Measurements from ENCODE around the gene ARL4D.
"Not testable (repeated sequence)": the region's sequence is repeated elsewhere in the genome, so short reads cannot be mapped to it uniquely, and the experiment has no call there.

Gene ARL4D

DNA sequence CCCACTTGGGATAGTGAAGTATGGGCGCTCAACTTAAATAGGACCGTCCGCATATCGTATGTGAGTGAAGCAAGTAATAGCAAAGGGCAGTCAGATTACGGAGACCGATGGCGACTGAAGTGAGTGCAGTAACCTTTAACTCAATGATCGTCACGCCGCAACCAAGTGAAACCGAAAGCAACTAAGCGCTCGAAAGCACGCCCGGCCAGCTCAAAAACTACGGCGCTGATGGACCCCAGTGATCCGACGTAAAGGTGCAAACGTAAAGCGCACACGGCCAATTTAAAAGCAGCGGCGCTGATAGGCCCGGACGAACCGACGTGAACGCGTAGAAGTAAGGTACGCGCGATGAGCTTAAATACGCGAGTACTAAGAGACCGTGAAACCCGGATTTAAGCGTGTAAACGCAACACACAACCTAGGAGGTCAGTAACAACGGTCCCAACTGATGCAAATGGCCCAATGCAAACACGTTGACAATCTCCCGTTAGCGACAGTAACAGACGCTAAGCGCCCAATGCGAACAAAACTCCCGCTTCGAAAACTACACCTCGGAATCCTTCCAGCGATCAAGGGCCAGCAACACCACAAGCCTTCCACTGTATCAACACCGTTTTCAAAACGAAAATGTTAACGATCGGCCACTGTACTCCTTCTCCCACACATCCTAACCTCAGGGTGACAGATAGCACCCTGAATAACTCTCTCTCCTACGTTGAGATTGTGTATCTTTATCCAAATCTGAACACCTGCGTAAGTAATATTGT lies 37.9 kb upstream of the ARL4D start:
- no peaks in the 10 kb centered on the region for H3K36me3 ChIP-seq
- H3K27ac ChIP-seq = peak overlapping the region; percentile 100

DNA sequence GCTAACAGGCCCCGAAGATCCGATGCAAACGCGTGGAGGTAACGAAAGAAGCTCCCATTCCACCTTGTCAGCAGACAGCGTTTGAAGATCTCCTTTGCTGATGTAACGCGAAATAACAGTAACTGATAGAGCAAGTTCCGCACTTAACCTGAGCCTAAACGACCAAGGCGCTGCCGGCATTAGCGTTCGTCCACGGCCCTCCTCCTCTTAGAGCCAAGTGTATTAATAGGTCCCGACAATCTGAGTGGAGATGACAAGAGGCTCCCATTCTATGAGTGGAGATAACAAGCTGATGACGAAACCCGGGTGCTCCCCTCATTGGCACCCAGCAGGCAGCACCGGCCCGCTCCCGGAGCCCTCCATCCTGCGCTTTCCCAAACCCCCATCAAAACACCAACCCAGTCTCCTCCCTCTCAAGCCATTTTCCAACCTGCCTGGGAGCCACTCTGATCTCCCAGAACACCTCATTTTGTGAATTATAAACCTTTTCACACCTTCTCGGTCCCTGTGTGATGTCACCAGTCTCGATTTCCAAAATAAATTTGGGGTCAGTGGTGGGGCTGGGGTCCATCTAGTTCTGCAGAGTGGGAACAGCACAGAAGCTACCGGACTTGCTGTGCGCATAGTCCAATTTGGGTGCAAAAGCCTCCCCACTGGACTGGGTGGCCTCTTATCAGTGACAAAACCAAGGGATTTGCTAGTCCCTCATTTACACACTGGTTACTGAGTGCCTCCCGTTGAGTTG lies 35.4 kb upstream of the ARL4D start:
- TF ChIP-seq CTCF (IDR thresholded peaks at IDR 0.05; ENCODE audit: low read depth, low read length) = no peak
- no peaks in the 10 kb centered on the region for H3K9me3 ChIP-seq (ENCODE audit: severe bottlenecking)
- H3K4me3 ChIP-seq (ENCODE audit: low read depth, low read length) = no peak overlapping the region
- H3K27me3 ChIP-seq (ENCODE audit: insufficient read depth, low read depth, severe bottlenecking) = no peaks in the 10 kb centered on the region
- no peak for DNase-seq
- H3K27ac ChIP-seq = no peak overlapping the region
- no peaks in the 10 kb centered on the region for H3K36me3 ChIP-seq

More for the DNA sequence above, 37.9 kb upstream of the ARL4D start:
- Histone ChIP-seq H3K9me3 (ENCODE audit: severe bottlenecking) (no peaks in the 10 kb centered on the region), H3K27me3 (ENCODE audit: insufficient read depth, low read depth, severe bottlenecking) (no peaks in the 10 kb centered on the region), H3K4me3 (ENCODE audit: low read depth, low read length) (peak overlapping the region; percentile 88)
- TF ChIP-seq CTCF (IDR thresholded peaks at IDR 0.05; ENCODE audit: low read depth, low read length) = 0 out of 2 replicates have a peak, but pooled peaks have one; percentile 20
- peak; percentile 99 for DNase-seq

GRCh38 chr17:43363926-43364285 lies 34.9 kb upstream of the ARL4D start:
- no peaks in the 10 kb centered on the region for H3K27me3 ChIP-seq (ENCODE audit: insufficient read depth, low read depth, severe bottlenecking)
- no peak overlapping the region for H3K27ac ChIP-seq
- no peak overlapping the region for H3K4me3 ChIP-seq (ENCODE audit: low read depth, low read length)
- no peaks in the 10 kb centered on the region for H3K36me3 ChIP-seq
- no peaks in the 10 kb centered on the region for H3K9me3 ChIP-seq (ENCODE audit: severe bottlenecking)
- no peak for DNase-seq
- TF ChIP-seq CTCF (IDR thresholded peaks at IDR 0.05; ENCODE audit: low read depth, low read length) = no peak

DNA sequence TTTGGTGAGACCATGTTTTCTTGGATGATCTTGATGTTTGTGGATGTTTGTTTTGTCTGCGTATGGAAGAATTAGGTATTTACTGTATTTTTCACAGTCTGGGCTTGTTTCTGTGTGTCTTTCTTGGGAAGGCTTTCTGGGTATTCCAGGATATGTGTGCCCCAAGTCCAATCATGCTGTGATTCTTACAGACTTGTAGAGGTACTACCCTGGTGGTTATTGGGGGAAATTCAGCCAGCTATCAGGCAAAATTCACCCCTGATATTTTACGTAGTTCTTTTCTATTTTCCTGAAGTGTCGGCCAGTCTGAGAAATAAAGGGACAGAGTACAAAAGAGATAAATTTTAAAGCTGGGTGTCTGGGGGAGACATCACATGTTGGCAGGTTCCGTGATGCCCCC lies 33.4 kb upstream of the ARL4D start:
- no peak overlapping the region for H3K27ac ChIP-seq
- H3K4me3 ChIP-seq (ENCODE audit: low read depth, low read length) = no peak overlapping the region
- no peaks in the 10 kb centered on the region for H3K27me3 ChIP-seq (ENCODE audit: insufficient read depth, low read depth, severe bottlenecking)
- no peaks in the 10 kb centered on the region for H3K9me3 ChIP-seq (ENCODE audit: severe bottlenecking)
- no peak for DNase-seq
- 0 out of 2 replicates have a peak, but pooled peaks have one; percentile 25 for TF ChIP-seq CTCF (IDR thresholded peaks at IDR 0.05; ENCODE audit: low read depth, low read length)
- no peaks in the 10 kb centered on the region for H3K36me3 ChIP-seq

DNA sequence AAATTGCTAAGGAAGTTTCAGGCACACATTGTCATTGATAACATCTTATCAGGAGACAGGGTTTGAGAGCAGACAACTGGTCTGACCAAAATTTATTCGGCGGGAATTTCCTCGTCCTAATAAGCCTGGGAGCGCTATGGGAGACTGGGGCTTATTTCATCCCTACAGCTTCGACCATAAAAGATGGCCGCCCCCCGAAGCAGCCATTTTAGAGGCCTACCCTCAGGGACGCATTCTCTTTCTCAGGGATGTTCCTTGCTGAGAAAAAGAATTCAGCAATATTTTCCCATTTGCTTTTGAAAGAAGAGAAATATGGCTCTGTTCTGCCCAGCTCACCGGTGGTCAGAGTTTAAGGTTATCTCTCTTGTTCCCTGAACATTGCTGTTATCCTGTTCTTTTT lies 32.9 kb upstream of the ARL4D start:
- H3K27ac ChIP-seq; H3K9me3 ChIP-seq (ENCODE audit: severe bottlenecking): not testable (repeated sequence)

DNA sequence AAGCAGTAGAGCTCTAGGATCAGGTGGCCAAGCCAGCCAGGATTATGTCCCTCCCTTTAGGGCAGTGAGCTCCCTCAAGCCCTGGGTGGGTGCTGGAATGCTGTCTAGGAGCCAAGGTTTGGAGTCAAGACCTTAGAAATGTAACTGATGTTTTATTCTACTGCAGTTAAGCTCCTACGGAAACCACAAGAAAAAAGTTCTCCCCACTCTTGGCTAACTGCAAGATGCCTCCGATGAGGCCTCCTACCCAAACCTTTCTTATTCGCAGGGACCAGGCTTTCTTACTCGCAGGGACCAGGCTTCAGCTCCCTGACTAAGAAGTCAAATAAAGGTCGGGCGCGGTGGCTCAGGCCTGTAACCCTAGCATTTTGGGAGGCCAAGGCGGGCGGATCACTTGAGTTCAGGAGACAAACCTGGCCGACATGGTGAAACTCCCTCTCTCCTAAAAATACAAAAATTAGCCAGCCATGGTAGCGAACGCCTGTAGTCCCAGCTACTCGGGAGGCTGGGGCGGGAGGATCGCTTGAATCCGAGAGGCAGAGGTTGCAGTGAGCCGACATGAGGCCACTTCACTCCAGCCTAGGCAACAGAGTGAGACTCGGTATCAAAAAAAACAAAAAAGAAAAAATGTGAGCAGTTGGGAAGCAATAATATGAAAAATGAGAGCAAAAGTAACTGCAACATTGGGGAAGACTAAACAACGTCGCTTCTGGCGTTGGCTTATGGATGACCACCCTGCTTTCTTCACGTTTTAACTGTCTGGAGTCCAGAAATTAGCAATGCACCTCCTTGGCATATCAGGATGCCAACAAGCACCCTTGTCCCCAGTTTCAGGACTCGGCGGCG lies 31.7 kb upstream of the ARL4D start:
- H3K4me3 ChIP-seq (ENCODE audit: low read depth, low read length) = 0 out of 2 replicates have a peak overlapping the region, but pooled peaks have one; percentile 8

More for the DNA sequence above, 32.9 kb upstream of the ARL4D start:
- not testable (repeated sequence) for H3K4me3 ChIP-seq (ENCODE audit: low read depth, low read length); H3K36me3 ChIP-seq; DNase-seq; H3K27me3 ChIP-seq (ENCODE audit: insufficient read depth, low read depth, severe bottlenecking)

More for the DNA sequence above, 31.7 kb upstream of the ARL4D start:
- Histone ChIP-seq H3K36me3 (no peaks in the 10 kb centered on the region), H3K27ac (peak overlapping the region; percentile 100), H3K9me3 (ENCODE audit: severe bottlenecking) (no peaks in the 10 kb centered on the region), H3K27me3 (ENCODE audit: insufficient read depth, low read depth, severe bottlenecking) (no peaks in the 10 kb centered on the region)
- TF ChIP-seq CTCF (IDR thresholded peaks at IDR 0.05; ENCODE audit: low read depth, low read length) = no peak
- no peak for DNase-seq
